Measurements from ENCODE around the gene CIBAR2. TPM values are rescaled to one million over a fixed set of nuclear protein-coding genes. Genes with fewer than 3 reads are reported as not detected.

The CIBAR2 gene
- total and polyA plus RNA-seq, 2 experiments from 2014 or later, result 0.13 TPM; not detected in 1

DNA sequence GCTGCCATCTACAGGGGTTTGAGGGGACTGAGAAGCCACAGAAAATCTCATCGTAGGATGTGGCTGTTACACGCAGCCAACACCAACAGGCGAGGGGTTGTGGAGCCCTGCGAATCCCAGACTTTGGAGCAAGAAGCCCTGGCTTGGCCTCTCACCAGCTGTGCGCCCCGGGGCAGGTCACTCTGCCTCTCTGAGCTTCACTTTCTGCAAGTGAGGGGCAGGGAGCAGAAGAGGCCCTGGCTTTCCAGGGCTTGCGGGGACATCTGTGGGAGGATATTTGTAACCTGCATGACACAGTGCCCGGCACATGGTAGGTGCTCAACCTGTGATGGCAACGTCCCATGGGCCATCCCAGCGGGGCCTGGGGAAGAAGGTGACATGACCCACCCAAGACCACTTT lies 32.9 kb upstream of the CIBAR2 start:
- Histone ChIP-seq H3K4me2 (no peak overlapping the region), H3K79me2 (no peaks in the 10 kb centered on the region), H3K4me1 (ENCODE audit: insufficient read depth) (peaks cover 19% of the 10 kb centered on the region), H3K9me3 (ENCODE audit: low read depth) (no peaks in the 10 kb centered on the region), H3K36me3 (replicated peaks; ENCODE audit: insufficient read depth, low read depth) (no peaks in the 10 kb centered on the region), H3K27ac (no peak overlapping the region), H3K27me3 (no peaks in the 10 kb centered on the region), H3K4me3 (no peak overlapping the region), H3K9me2 (replicated peaks; ENCODE audit: insufficient read depth) (no peaks in the 10 kb centered on the region), H4K20me1 (ENCODE audit: insufficient read depth, poor library complexity, severe bottlenecking) (no peaks in the 10 kb centered on the region), H2AFZ (no peak overlapping the region)
- TF ChIP-seq EZH2phosphoT487 (IDR thresholded peaks at IDR 0.05; ENCODE audit: low read depth, severe bottlenecking, unreplicated experiment) (no peak), CTCF (IDR thresholded peaks at IDR 0.05; ENCODE audit: poor library complexity) (no peak), EZH2 (IDR thresholded peaks at IDR 0.05; ENCODE audit: borderline replicate concordance) (no peak)
- 96% methylated on average over 9 of the region's 10 CpGs for WGBS (ENCODE audit: low lambda C conversion rate, missing lambda C conversion rate)
- DNase-seq (ENCODE audit: low spot score), result no peak

GRCh38 chr16:85144026-85144915 lies 32.0 kb upstream of the CIBAR2 start:
- WGBS (ENCODE audit: low lambda C conversion rate, missing lambda C conversion rate), result 82% methylated on average over 26 of the region's 26 CpGs
- Histone ChIP-seq H3K79me2 (no peaks in the 10 kb centered on the region), H2AFZ (no peak overlapping the region), H3K27me3 (no peaks in the 10 kb centered on the region), H3K4me2 (no peak overlapping the region), H4K20me1 (ENCODE audit: insufficient read depth, poor library complexity, severe bottlenecking) (no peaks in the 10 kb centered on the region), H3K27ac (no peak overlapping the region), H3K9me2 (replicated peaks; ENCODE audit: insufficient read depth) (no peaks in the 10 kb centered on the region), H3K4me3 (no peak overlapping the region), H3K4me1 (ENCODE audit: insufficient read depth) (peaks cover 25% of the 10 kb centered on the region), H3K9me3 (ENCODE audit: low read depth) (no peaks in the 10 kb centered on the region), H3K36me3 (replicated peaks; ENCODE audit: insufficient read depth, low read depth) (no peaks in the 10 kb centered on the region)
- TF ChIP-seq CTCF (IDR thresholded peaks at IDR 0.05; ENCODE audit: poor library complexity) (no peak), EZH2phosphoT487 (IDR thresholded peaks at IDR 0.05; ENCODE audit: low read depth, severe bottlenecking, unreplicated experiment) (no peak), EZH2 (IDR thresholded peaks at IDR 0.05; ENCODE audit: borderline replicate concordance) (no peak)
- no peak for DNase-seq (ENCODE audit: low spot score)

GRCh38 chr16:85142771-85143211 lies 30.5 kb upstream of the CIBAR2 start:
- no peaks in the 10 kb centered on the region for H3K27me3 ChIP-seq
- TF ChIP-seq EZH2phosphoT487 (IDR thresholded peaks at IDR 0.05; ENCODE audit: low read depth, severe bottlenecking, unreplicated experiment) (no peak), CTCF (IDR thresholded peaks at IDR 0.05; ENCODE audit: poor library complexity) (no peak), EZH2 (IDR thresholded peaks at IDR 0.05; ENCODE audit: borderline replicate concordance) (no peak)
- H3K27ac ChIP-seq, result no peak overlapping the region
- H3K9me2 ChIP-seq (replicated peaks; ENCODE audit: insufficient read depth), result no peaks in the 10 kb centered on the region
- H4K20me1 ChIP-seq (ENCODE audit: insufficient read depth, poor library complexity, severe bottlenecking), result no peaks in the 10 kb centered on the region
- no peak overlapping the region for H3K4me3 ChIP-seq
- H3K9me3 ChIP-seq (ENCODE audit: low read depth), result no peaks in the 10 kb centered on the region
- no peak overlapping the region for H2AFZ ChIP-seq
- H3K4me1 ChIP-seq (ENCODE audit: insufficient read depth), result peaks cover 34% of the 10 kb centered on the region
- DNase-seq (ENCODE audit: low spot score), result no peak
- H3K4me2 ChIP-seq, result no peak overlapping the region
- H3K36me3 ChIP-seq (replicated peaks; ENCODE audit: insufficient read depth, low read depth), result no peaks in the 10 kb centered on the region
- H3K79me2 ChIP-seq, result no peaks in the 10 kb centered on the region
- 90% methylated on average over 15 of the region's 19 CpGs for WGBS (ENCODE audit: low lambda C conversion rate, missing lambda C conversion rate)

All from hepatocyte (in vitro differentiated cells).